HG02571 (cell line): ENCODE results near the gene NPIPB9.
A peak's percentile ranks its signal among the peaks of the same experiment; 100 is the strongest.
"Not testable (repeated sequence)": the region's sequence is repeated elsewhere in the genome, so short reads cannot be mapped to it uniquely, and the experiment has no call there.

Source experiments
- ATAC-seq: cut with Tn5 transposase; IDR thresholded peaks from one replicate; pipeline ENCODE4 v1.9.1; 2021; ENCODE audit warnings: mild to moderate bottlenecking, moderate library complexity; ENCODE audit not compliant: unreplicated experiment

Gene NPIPB9

GRCh38 chr16:28751487-28751886 lies at the start of gene NPIPB9:
TSS of gene NPIPB9 (plus strand) at chr16:28751787.
- not testable (repeated sequence) for ATAC-seq

DNA sequence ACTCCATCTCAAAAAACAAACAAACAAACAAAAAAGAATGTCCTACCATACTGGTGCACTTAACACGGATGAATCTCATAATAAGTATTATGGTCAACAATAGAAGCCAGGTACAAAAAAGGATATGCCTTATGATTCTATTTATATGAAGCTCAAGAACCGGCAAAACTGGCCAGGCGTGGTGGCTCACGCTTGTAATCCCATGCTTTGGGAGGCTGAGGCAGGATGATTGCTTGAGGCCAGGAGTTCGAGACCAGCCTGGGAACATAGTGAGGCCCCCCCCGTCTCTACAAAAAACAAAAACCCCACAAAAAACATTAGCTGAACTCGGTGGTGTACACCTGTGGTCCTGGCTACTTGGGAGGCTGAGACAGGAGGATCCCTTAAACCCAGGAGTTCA lies 47.3 kb upstream of the NPIPB9 start:
- not testable (repeated sequence) for ATAC-seq

DNA sequence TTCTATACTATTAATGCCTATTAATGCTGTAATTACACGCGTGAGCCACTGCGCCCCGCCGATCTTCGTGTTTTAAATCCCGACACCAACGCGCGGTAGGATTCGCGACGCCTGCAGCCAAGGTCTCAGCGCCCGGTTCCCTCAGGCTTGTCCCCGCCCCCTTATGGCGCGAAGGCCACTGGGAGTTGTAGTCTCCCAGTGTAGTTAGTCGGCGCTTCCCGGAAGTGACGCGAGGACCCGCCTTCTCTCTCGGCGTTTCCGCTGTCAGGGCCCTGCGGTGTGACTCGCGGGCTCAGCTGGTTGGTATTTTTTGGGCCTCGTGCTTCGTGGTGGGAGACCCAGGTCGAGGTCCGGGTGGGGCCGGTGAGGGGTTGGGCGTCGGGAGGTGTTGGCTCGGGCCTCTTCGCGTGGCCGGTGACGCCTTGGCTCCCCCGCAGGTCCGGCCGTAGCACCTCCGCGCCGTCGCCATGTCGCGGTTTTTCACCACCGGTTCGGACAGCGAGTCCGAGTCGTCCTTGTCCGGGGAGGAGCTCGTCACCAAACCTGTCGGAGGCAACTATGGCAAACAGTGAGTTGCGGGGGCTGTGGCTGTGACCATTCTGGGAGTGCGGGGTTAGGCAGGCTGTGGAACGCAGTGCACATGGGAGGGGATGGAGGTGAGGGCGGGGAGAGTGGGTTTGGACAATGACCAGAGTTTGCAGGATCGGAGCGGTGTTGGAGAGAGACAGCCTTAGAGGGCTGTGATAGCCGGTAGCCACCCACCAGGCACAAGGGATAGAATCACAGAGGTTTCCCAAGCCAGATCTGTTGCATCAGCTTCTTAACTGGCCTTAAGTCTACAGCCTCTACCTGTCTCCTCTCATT lies 40.1 kb upstream of the NPIPB9 start, which contains the start of gene EIF3C:
TSS of gene EIF3C (plus strand) at position 245 of the 864 bp plus-strand sequence. CDS start at position 468, 223 bp downstream.
- peak; percentile 96 for ATAC-seq

DNA sequence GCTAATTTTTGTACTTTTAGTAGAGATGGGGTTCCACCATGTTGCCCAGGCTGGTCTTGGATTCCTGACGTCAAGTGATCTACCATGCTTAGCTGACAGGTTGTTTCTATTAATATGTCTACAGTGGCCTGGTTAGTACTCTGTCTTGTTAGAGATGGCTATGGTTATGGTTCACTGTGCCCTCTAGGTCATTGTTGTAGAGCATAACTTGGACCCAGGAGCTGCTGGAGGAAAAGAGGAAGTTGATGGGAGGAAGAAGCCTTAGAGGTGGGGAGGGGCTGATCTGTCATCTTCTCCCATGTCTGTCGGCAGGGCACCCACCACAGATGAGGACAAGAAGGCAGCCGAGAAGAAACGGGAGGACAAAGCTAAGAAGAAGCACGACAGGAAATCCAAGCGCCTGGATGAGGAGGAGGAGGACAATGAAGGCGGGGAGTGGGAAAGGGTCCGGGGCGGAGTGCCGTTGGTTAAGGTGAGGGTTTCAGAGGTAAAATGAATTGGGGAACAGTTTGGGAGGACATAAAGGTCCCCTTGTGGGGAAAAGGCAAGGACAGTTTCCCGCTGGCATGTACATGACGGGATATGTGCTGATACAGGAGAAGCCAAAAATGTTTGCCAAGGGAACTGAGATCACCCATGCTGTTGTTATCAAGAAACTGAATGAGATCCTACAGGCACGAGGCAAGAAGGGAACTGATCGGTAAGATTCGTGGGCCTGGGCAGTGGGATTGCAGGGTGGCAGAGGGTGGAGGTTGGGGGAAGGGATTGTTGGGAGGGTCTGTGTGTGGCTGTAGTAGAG lies 28.5 kb upstream of the NPIPB9 start:
- ATAC-seq: not testable (repeated sequence)

DNA sequence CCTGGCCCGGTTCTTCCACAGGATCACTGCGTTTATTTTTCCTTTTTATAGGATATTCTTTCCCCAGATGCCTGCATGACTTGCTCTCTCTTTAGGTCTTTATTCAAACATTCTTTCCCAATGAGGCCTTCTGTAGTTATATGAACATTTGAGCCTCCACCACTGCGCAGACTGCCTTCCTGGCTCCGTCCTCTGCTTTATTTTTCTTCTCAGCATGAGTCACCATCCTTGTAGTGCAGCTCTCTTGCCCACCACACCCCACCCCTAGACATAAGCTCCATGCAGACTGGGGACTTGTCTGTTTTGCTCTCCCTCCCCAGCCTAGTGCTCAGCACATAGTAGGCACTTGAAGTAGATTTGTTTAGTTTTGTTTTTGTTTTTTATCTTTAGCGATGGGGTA lies 20.3 kb upstream of the NPIPB9 start:
- ATAC-seq: not testable (repeated sequence)

GRCh38 chr16:28732455-28733124 lies 19.0 kb upstream of the NPIPB9 start:
- ATAC-seq: not testable (repeated sequence)

DNA sequence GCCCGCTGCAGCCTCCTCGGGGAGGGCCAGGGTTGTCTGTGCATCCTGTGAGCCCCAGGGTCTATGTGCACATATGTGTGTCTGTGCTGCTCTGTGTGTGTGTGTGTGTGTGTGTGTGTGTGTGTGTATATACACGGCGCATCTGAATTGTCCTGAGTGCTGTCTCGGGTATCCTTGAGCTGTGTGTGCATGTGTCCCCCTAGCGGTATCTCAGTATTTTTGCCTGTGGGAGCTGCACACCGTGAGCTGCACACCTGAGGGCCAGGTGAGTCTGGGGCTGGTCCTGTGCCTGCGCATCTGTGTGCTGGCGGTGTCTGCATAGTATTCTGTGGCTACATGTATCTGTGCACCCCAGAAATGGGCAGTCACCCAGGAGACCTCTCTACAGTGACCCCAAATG lies 11.8 kb upstream of the NPIPB9 start:
- ATAC-seq: not testable (repeated sequence)

GRCh38 chr16:28740631-28741030 lies 11.0 kb upstream of the NPIPB9 start:
- ATAC-seq: not testable (repeated sequence)

DNA sequence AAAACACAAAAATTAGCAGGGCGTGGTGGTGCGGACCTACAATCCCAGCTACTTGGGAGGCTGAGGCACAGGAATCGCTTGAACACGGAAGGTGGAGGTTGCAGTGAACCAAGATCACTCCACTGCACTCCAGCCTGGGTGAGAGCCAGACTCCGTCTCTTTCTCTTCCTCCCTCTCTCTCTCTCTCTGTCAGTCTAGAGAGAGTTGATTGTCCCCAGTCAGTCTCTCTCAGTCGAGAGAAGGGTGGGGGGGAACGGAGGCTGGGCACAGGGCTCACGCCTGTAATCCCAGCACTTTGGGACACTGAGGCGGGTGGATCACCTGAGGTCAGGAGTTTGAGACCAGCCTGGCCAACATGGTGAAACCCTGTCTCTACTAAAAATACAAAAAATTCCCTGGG lies 10.3 kb upstream of the NPIPB9 start:
- ATAC-seq: not testable (repeated sequence)

GRCh38 chr16:28746618-28747350 lies 4.8 kb upstream of the NPIPB9 start:
- ATAC-seq: not testable (repeated sequence)

- ATAC-seq: peak; percentile 87
Observed at GRCh38 chr16:28749997-28750465, 1.6 kb upstream of the NPIPB9 start.

GRCh38 chr16:28750469-28751067 lies 1.0 kb upstream of the NPIPB9 start:
- peak; percentile 42 for ATAC-seq

- not testable (repeated sequence) for ATAC-seq
Observed at GRCh38 chr16:28781697-28782096, 30.1 kb downstream of the NPIPB9 start.

DNA sequence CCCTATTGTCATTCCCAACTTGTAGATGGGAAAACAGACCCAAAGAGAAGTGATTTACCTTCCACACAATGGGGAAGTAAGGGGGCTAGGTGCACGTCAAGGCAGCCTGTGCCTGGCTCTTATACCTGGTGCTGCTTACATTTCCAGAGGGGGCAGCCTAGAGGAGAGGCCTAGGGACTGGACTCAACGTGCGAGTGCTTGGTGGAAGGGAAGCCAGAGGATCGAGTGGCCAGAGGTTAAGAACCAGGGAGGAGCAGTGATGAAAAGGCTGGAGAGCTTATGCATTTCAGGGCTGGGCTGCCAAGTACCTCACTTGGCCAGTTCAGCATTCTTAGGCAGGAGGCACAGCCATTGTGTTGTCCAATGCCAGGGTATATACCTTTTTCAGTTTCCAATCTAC lies 30.8 kb downstream of the NPIPB9 start:
- ATAC-seq: not testable (repeated sequence)

GRCh38 chr16:28802235-28803019 lies 50.8 kb downstream of the NPIPB9 start:
- ATAC-seq: peak; percentile 61

DNA sequence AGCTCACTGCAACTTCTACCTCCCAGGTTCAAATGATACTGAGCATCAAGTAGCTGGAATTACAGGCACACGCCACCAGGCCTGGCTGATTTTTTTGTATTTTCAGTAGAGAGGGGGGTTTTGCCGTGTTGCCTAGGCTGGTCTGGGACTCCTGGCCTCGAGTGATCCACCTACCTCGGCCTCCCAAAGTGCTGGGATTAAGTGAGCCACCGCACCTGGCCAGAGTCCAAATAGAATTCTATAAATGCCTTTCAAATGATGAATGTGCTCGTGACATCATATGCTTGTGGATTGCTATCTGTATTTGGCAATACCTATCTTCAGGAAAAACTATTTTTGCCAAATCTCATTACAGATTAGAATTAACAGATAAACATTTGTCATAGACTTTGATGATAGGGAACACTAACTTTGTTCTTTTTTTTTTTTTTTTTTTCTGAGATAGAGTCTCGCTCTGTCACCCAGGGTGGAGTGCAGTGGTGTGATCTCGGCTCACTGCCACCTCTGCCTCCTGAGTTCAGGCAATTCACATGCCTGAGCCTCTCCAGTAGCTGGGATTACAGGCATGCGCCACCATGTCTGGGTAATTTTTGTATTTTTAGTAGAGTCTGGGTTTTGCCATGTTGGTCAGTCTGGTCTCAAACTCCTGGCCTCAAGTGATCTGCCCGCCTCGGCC lies 56.0 kb downstream of the NPIPB9 start:
- not testable (repeated sequence) for ATAC-seq

GRCh38 chr16:28820016-28820415 lies 68.4 kb downstream of the NPIPB9 start:
- ATAC-seq: no peak

GRCh38 chr16:28820546-28820945 lies 69.0 kb downstream of the NPIPB9 start:
- not testable (repeated sequence) for ATAC-seq
